ENCODE results near the gene KCNG2. TPM values are rescaled to one million over a fixed set of nuclear protein-coding genes. Genes with fewer than 3 reads are reported as not detected.

Gene KCNG2
- total and polyA plus RNA-seq, 2 of the 13 experiments (the other 11 are each of a cell fraction or from before 2014, with no cell fraction given), result not detected

GRCh38 chr18:79765491-79766245 is 32.1 kb upstream of the KCNG2 start (continued):
- TF ChIP-seq ZNF33A (CRISPR knock-in tag; IDR thresholded peaks at IDR 0.05; ENCODE audit: borderline replicate concordance), result no peak
- TF ChIP-seq ARID5B (CRISPR knock-in tag; IDR thresholded peaks at IDR 0.05), result no peak
- no peak for TF ChIP-seq ZNF788 (CRISPR knock-in tag; IDR thresholded peaks at IDR 0.05; ENCODE audit: borderline replicate concordance)
- TF ChIP-seq RNF2 (conservative IDR thresholded peaks at IDR 0.05; ENCODE audit: low read depth), result no peak
- no peak for TF ChIP-seq FOXK1 (CRISPR knock-in tag; IDR thresholded peaks at IDR 0.05; ENCODE audit: borderline replicate concordance, low read depth)
- TF ChIP-seq ZFP90 (CRISPR knock-in tag; IDR thresholded peaks at IDR 0.05; ENCODE audit: borderline replicate concordance), result no peak
- TF ChIP-seq ATF2 (CRISPR knock-in tag; IDR thresholded peaks at IDR 0.05), result no peak
- TF ChIP-seq ZNF552 (CRISPR knock-in tag; IDR thresholded peaks at IDR 0.05; ENCODE audit: borderline replicate concordance), result no peak
- no peak for TF ChIP-seq RERE (CRISPR knock-in tag; IDR thresholded peaks at IDR 0.05; ENCODE audit: low read depth)
- TF ChIP-seq ZNF607 (CRISPR knock-in tag; IDR thresholded peaks at IDR 0.05; ENCODE audit: borderline replicate concordance), result no peak
- no peak for TF ChIP-seq BRF2 (CRISPR knock-in tag; IDR thresholded peaks at IDR 0.05)
- TF ChIP-seq MAX (IDR thresholded peaks at IDR 0.05), result no peak
- TF ChIP-seq KLF13 (CRISPR knock-in tag; IDR thresholded peaks at IDR 0.05), result no peak
- no peak for TF ChIP-seq AHR (CRISPR knock-in tag; IDR thresholded peaks at IDR 0.05)
- no peak for TF ChIP-seq ZNF136 (CRISPR knock-in tag; IDR thresholded peaks at IDR 0.05; ENCODE audit: low read depth)

All from HepG2 (cell line).